Pancreas (tissue), 10 donors: ENCODE data around the gene ACSF3. TPM values are rescaled to one million over a fixed set of nuclear protein-coding genes. Genes with fewer than 3 reads are reported as not detected.
A peak's percentile ranks its signal among the peaks of the same experiment; 100 is the strongest.

Source experiments
- ATAC-seq, 4 donors: fragments of 200-7000 bp; cut with Tn5 transposase; one replicate each; pipeline versions ENCODE4 v1.8.0 to v1.9.1; 2020; ENCODE audit warnings: mild to moderate bottlenecking in 4 of 4, moderate library complexity in 4 of 4
- DNase-seq, 6 donors: peaks; one replicate each; pipeline ENCODE4 v3.0.0-alpha.2; 2020
- FAIRE-seq: peaks from 2 replicates; lab custom pipeline; 2012; peaks lifted over from hg19 to GRCh38; lab: Jason Lieb, UNC
- H3K27ac ChIP-seq, 4 donors: fragments of 200-600 bp; sonication (generic); 1 replicate in 3 of 4; 2 replicates in 1 of 4; pipeline versions ENCODE4 v1.5.0 to v1.8.0; 2020
- H3K27me3 ChIP-seq, 4 donors: fragments of 200-600 bp; one replicate each; pipeline ENCODE4 v1.8.0; 2021
- H3K36me3 ChIP-seq, 3 donors: fragments of 200-600 bp; sonication (generic) in 1 of 3; one replicate each; pipeline versions ENCODE4 v1.5.0 to v1.8.0; 2020 to 2021
- H3K4me1 ChIP-seq, 3 donors: fragments of 200-600 bp; one replicate each; pipeline ENCODE4 v1.8.0; 2021
- H3K4me3 ChIP-seq, 4 donors: fragments of 200-600 bp; sonication (generic) in 2 of 4; one replicate each; pipeline versions ENCODE4 v1.5.0 to v1.8.0; 2020 to 2021
- H3K9me3 ChIP-seq, 4 donors: fragments of 200-600 bp; one replicate each; pipeline ENCODE4 v1.8.0; 2021
- CTCF ChIP-seq, 4 donors: fragments of 200-600 bp; sonication (generic) in 3 of 4; IDR thresholded peaks; one replicate each; pipeline versions ENCODE4 v1.5.0 to v1.8.0; 2021; ENCODE audit warnings: antibody characterized with exemption in 4 of 4
- WGBS, 2 donors: extraction: QIAGEN DNeasy Blood & Tissue Kit; methylation state at CpG; one replicate each; pipeline ENCODE4 v1.1.7; 2013; 5-methylcytosine and 5-hydroxymethylcytosine counted together
- intact Hi-C, 3 donors: fragments of 100-400 bp; cut with DNase I; formaldehyde crosslinking; loops; one replicate each; pipeline versions ENCODE4 v1.11.1 to v1.14.2; 2022
- polyA plus RNA-seq, 2 donors: library from polyadenylated mRNA; stranded (reverse); fragments of 200-250 nt; gene quantifications; one replicate each; pipeline ENCODE4 v1.2.3, GENCODE V29; 2013
- total RNA-seq, 6 donors: library from RNA; stranded (reverse); fragmentation: NEBNext Ultra II Directional in 4 of 6; extraction: Animal tissue kit (Norgen Biotek cat#: 25700) in 4 of 6; gene quantifications; one replicate each; pipeline versions ENCODE4 v1.2.1 to v1.2.4, GENCODE V29; 2021 to 2023
- donor health status: healthy with polysubstance abuse.
- donor health status: DM: no; HTN: no; CAD: no; lungs with moderate emphysema.
- donor health status: DM: no; HTN: no; CAD: no.
- donor health status: control.
- donor health status: control.
- donor health status: Bipolar disorder and iron deficiency.
- donor health status: DM: yes; HTN: yes; CAD: no.
- donor health status: DM: no; HTN: no; CAD: no.
- donor health status: DM: no; HTN: no; CAD: no.
- donor health status: DM: yes; HTN: yes; CAD: no.

ACSF3 gene
- total RNA-seq, result 10 to 100 TPM; 17.3 to 26.6 (median 18.9) TPM
- 10 to 100 TPM; 32.6 to 36.9 TPM for polyA plus RNA-seq

GRCh38 chr16:89093602-89094251, at the start of gene ACSF3:
Gene ACSF3, plus strand, starts transcription at chr16:89093852. Its CDS starts 6,830 bp downstream, at chr16:89100682.
- 0% methylated on average over 86 to 110 of the region's 110 CpGs for WGBS, 2 donors
- FAIRE-seq, result no peak
- Histone ChIP-seq H3K4me3 (peak within 1 kb of the TSS; percentile 74 to 90 (median 82)), H3K27ac (peak within 1 kb of the TSS in 2 of 4 donors; percentile 30 to 33), H3K4me1 (peaks cover 0 to 13% (median 13%) of the 10 kb centered on the region in 3 donors), H3K9me3 (no peaks in the 10 kb centered on the region), H3K36me3 (no peaks in the 10 kb centered on the region), H3K27me3 (no peaks in the 10 kb centered on the region)
- intact Hi-C loops, result no loop called here
- peak; percentile 86 to 97 (median 92) for ATAC-seq
- DNase-seq, result peak in 5 of 6 donors; percentile 59 to 93 (median 69)
- TF ChIP-seq CTCF (IDR thresholded peaks at IDR 0.05), result no peak

- WGBS, 2 donors, result 45 to 48% methylated on average over 29 of the region's 29 CpGs
- DNase-seq, result peak in 2 of 6 donors; percentile 21 to 46
- intact Hi-C loops, result no loop called here
- no peak for TF ChIP-seq CTCF (IDR thresholded peaks at IDR 0.05)
- no peaks in the 10 kb centered on the region for H3K36me3 ChIP-seq
- FAIRE-seq, result no peak
- no peak overlapping the region for H3K27ac ChIP-seq
- no peaks in the 10 kb centered on the region for H3K4me1 ChIP-seq
- no peak for ATAC-seq
- no peak overlapping the region for H3K4me3 ChIP-seq
- H3K27me3 ChIP-seq, result peaks cover 0 to 3% (median 0%) of the 10 kb centered on the region in 4 donors
- H3K9me3 ChIP-seq, result no peaks in the 10 kb centered on the region
Observed at GRCh38 chr16:89044418-89045180, 49.1 kb upstream of the ACSF3 start.

GRCh38 chr16:89045181-89045815, 48.4 kb upstream of the ACSF3 start:
- H3K27me3 ChIP-seq, result peaks cover 0 to 5% (median 0%) of the 10 kb centered on the region in 4 donors
- DNase-seq (peak in 2 of 6 donors; percentile 2 to 17), FAIRE-seq (no peak), ATAC-seq (no peak)
- no peaks in the 10 kb centered on the region for H3K36me3 ChIP-seq
- H3K27ac ChIP-seq, result no peak overlapping the region
- intact Hi-C loops, result no loop called here
- H3K9me3 ChIP-seq, result no peaks in the 10 kb centered on the region
- 53 to 65% methylated on average over 12 of the region's 12 CpGs for WGBS, 2 donors
- H3K4me1 ChIP-seq, result no peaks in the 10 kb centered on the region
- no peak for TF ChIP-seq CTCF (IDR thresholded peaks at IDR 0.05)
- no peak overlapping the region for H3K4me3 ChIP-seq

- DNase-seq (no peak), ATAC-seq (no peak), FAIRE-seq (no peak)
- Histone ChIP-seq H3K27ac (no peak overlapping the region), H3K4me3 (no peak overlapping the region), H3K27me3 (peaks cover 0 to 5% (median 0%) of the 10 kb centered on the region in 4 donors), H3K4me1 (no peaks in the 10 kb centered on the region), H3K9me3 (no peaks in the 10 kb centered on the region), H3K36me3 (no peaks in the 10 kb centered on the region)
- TF ChIP-seq CTCF (IDR thresholded peaks at IDR 0.05), result no peak
- intact Hi-C loops, result no loop called here
- 64 to 81% methylated on average over 4 of the region's 4 CpGs for WGBS, 2 donors
Observed at GRCh38 chr16:89045881-89046280, 47.8 kb upstream of the ACSF3 start.
